Measurements from ENCODE around the gene TGM3.

Gene TGM3

GRCh38 chr20:2364044-2364443, 68.2 kb downstream of the TGM3 start:
- TF ChIP-seq CTCF (IDR thresholded peaks at IDR 0.05; ENCODE audit: control extremely low read depth, extremely low read depth, low read depth, missing control alignments) = no peak
- CTCF ChIA-PET = no interaction called here
- no peak for DNase-seq (ENCODE audit: extremely low spot score)
- POLR2A ChIA-PET = no interaction called here

- no peak for TF ChIP-seq CTCF (IDR thresholded peaks at IDR 0.05; ENCODE audit: control extremely low read depth, extremely low read depth, low read depth, missing control alignments)
Measured at GRCh38 chr20:2365091-2365490, 69.3 kb downstream of the TGM3 start.

GRCh38 chr20:2365666-2366065, 69.9 kb downstream of the TGM3 start:
- CTCF ChIA-PET = interaction anchor here (1.4 to 1.7 kb wide), 3 partner anchors 15 to 158 kb away, joined by 3 to 4 read pairs (median 3); no protein-coding TSS in a partner anchor
- TF ChIP-seq CTCF (IDR thresholded peaks at IDR 0.05; ENCODE audit: control extremely low read depth, extremely low read depth, low read depth, missing control alignments) = no peak
- DNase-seq (ENCODE audit: extremely low spot score) = no peak
- POLR2A ChIA-PET = no interaction called here

More at GRCh38 chr20:2365091-2365490, 69.3 kb downstream of the TGM3 start:
- POLR2A ChIA-PET = no interaction called here
- DNase-seq (ENCODE audit: extremely low spot score) = no peak
- CTCF ChIA-PET = interaction anchor here (0.8 to 1.5 kb wide), 3 partner anchors 14 to 158 kb away, joined by 3 to 4 read pairs (median 3); no protein-coding TSS in a partner anchor

- POLR2A ChIA-PET = no interaction called here
- no peak for TF ChIP-seq CTCF (IDR thresholded peaks at IDR 0.05; ENCODE audit: control extremely low read depth, extremely low read depth, low read depth, missing control alignments)
- CTCF ChIA-PET = interaction anchor here (1.0 to 1.4 kb wide), 4 partner anchors 9 to 90 kb away, joined by 3 to 5 read pairs (median 4); no protein-coding TSS in a partner anchor
- no peak for DNase-seq (ENCODE audit: extremely low spot score)
Measured at GRCh38 chr20:2368621-2369020, 72.8 kb downstream of the TGM3 start.

- ChIA-PET POLR2A (no interaction called here), CTCF (interaction anchor here (0.6 to 2.5 kb wide), 3 partner anchors 14 to 165 kb away, joined by 4 to 17 read pairs (median 4); no protein-coding TSS in a partner anchor)
- no peak for TF ChIP-seq CTCF (IDR thresholded peaks at IDR 0.05; ENCODE audit: control extremely low read depth, extremely low read depth, low read depth, missing control alignments)
- DNase-seq (ENCODE audit: extremely low spot score) = no peak
Measured at GRCh38 chr20:2373098-2373497, 77.3 kb downstream of the TGM3 start.

GRCh38 chr20:2374346-2375125, 78.7 kb downstream of the TGM3 start:
- CTCF ChIA-PET = interaction anchor here (1.3 to 2.5 kb wide), 2 partner anchors 12 to 20 kb away, joined by 4 to 17 read pairs; no protein-coding TSS in a partner anchor
- POLR2A ChIA-PET = no interaction called here
- no peak for TF ChIP-seq CTCF (IDR thresholded peaks at IDR 0.05; ENCODE audit: control extremely low read depth, extremely low read depth, low read depth, missing control alignments)
- no peak for DNase-seq (ENCODE audit: extremely low spot score)
